Testis (tissue), 2 donors: Measurements from ENCODE around the gene FARP2.

Experiments used
- POLR2A ChIP-seq: fragments of 450-650 bp; IDR thresholded peaks from one replicate; pipeline ENCODE4 v1.6.1; 2017; ENCODE audit warnings: antibody characterized with exemption, mild to moderate bottlenecking, moderate library complexity
- TF ChIP-seq, protein P1 (sequence below), 3 experiments: fragments of 450-650 bp in 2 of 3; fragments of 200-600 bp in 1 of 3; sonication (generic) in 1 of 3; IDR thresholded peaks; one replicate each; pipeline ENCODE4 v1.5.1; 2016 to 2019; ENCODE audit warnings: antibody characterized with exemption in 3 of 3, mild to moderate bottlenecking in 2 of 3, moderate library complexity in 1 of 3

DNA sequence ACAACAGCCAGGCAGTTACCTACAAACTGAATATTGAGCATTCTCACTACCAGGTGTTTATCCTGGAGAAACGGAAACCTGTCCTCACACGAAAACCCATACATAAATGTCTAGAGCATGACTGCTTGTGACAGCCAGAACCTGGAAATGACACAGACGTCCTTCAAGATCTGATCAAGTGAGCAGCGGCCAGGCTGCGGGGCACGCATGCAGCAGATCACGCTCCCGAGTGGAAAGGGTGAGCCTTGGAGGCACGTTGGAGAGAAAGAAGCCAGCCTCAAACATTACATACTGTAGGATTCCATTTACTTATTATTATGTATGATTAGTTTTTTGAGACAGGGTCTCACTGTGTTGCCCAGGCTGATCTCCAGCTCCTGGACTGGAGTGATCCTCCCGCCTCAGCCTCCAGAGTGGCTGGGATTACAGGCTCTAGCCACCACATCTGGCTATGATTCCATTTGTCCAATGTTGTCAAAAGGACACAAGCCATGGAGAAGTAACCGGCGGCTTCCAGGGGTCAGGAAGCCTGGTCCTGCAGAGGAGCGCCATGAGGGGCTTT is 175.2 kb downstream of the FARP2 start:
- TF ChIP-seq, protein P1, sequence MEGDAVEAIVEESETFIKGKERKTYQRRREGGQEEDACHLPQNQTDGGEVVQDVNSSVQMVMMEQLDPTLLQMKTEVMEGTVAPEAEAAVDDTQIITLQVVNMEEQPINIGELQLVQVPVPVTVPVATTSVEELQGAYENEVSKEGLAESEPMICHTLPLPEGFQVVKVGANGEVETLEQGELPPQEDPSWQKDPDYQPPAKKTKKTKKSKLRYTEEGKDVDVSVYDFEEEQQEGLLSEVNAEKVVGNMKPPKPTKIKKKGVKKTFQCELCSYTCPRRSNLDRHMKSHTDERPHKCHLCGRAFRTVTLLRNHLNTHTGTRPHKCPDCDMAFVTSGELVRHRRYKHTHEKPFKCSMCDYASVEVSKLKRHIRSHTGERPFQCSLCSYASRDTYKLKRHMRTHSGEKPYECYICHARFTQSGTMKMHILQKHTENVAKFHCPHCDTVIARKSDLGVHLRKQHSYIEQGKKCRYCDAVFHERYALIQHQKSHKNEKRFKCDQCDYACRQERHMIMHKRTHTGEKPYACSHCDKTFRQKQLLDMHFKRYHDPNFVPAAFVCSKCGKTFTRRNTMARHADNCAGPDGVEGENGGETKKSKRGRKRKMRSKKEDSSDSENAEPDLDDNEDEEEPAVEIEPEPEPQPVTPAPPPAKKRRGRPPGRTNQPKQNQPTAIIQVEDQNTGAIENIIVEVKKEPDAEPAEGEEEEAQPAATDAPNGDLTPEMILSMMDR (IDR thresholded peaks at IDR 0.05) = no peak
- TF ChIP-seq POLR2A = no peak
